GM18499 (cell line): ENCODE results near the gene PDIA2.

Experiments
- ATAC-seq: cut with Tn5 transposase; IDR thresholded peaks from one replicate; pipeline ENCODE4 v1.9.1; 2021; ENCODE audit warnings: moderate number of reproducible peaks; ENCODE audit not compliant: insufficient read depth, unreplicated experiment

PDIA2 gene

DNA sequence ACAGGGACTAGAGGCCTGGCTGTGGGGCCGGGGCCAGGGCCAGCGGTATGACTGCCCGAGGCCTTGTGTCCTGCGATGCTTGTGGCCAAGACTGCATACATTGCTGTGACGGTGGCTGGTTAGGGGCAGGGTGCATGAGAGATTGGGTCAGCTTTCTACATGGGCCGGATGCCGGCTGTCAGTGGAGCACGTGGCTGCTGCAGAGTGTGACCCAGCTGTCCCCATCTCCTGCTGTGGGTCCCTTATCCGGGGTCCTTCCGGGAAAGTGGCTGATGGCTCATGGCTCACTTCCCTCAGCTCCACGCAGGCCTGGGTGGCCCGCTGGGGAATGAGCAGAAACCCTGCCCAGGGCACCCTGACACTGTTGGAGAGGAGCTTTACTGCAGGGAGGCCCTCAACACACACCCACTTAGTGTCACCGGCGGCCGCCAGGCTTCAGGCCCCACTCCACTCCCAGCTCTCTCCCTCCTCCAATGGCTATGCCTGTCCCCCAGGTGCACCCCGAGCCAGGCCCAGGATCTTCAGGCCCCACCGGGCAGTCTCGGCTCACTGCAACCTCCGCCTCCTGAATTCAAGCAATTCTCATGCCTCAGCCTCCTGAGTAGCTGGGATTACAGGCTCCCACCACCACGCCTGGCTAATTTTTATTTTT is 6.4 kb upstream of the PDIA2 start:
- ATAC-seq = no peak

DNA sequence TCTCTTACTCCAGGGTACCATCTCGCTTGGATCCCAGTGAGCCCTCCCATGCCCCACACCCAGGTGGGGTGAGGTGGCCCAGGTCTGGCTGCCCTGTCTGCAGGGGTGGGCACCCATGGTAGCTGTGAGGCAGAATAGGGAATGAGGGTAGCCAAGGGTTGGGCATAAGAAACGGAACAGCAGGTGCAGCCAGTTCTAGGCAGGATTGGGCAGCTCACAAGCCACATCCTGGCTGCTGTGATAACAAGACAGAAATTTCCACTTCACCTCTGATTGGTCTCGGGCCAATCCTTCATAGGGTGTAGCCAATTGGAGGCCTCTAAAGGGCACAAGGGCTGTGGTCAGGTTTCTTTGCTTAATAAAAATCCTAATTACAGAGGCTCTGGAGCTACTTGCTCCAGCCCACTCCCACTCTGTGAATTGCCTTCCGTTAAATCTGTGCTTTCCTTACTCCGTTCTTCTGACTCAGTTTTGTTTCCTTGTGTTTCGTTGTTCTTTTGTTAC is 4.0 kb upstream of the PDIA2 start:
- no peak for ATAC-seq

DNA sequence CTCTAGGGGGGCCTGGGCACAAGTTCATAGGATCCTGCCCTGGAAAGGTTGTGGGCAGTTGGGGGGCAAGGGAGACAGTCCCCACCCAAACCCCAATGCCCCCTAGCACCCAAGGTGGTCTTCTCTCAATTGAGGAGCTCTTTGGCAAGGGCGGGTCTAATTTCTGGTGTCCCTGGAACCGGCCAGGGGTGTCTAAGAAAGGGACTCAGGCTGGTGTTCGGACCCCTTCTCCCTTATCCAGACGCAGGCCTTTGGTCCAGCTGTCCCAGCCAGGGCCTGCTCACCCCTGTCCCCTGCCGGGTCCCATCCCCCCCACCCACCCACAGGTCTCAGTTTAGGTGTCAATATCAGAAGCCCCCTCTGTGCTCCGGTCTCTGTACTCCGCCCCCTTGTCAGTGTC is 3.4 kb upstream of the PDIA2 start:
- no peak for ATAC-seq

DNA sequence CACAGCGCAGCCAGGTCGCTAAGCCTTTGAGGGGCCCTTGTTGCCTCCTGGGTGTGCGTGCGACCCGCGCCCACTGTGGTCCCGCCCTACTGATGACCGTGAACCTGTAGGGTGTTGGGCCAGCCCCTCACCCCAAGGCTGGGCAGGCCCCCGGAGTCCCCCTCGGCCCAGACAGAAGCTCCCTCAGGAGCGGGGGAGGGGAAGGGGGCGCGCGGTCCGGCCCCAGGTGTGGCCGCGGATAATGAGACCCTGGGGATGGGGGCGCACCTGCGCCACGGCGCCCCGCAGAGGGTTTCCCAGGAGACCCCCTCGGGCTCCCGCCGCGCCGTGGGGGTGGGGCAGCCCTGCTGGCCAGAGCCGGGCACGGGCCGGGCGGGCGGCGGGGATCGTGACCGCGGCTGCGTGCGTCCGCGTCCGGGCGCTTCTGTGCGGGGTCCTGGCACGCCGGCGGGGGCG is 2.9 kb upstream of the PDIA2 start:
- no peak for ATAC-seq

DNA sequence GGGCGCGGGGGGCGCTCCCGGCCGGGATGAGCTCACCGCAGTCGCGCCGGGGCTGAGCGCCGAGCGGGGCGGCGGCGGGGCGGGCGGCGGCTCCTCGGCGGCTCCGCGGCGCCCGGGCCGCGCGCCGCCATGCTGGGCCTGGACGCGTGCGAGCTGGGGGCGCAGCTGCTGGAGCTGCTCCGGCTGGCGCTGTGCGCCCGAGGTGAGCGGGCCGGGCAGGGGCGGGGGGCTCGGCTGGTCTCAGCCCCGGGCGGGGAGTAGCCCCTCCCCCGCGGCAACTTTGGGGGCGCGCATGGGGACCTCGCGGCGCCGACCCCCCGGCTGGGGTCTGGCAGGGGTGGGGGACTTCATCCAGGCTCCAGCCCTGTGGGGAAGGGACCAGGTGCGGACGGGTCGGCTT is 2.4 kb upstream of the PDIA2 start, which contains the start of gene ARHGDIG:
ARHGDIG (plus strand) TSS at position 40 of the 400 bp plus-strand sequence; CDS start at position 130, 90 bp downstream.
- no peak for ATAC-seq

DNA sequence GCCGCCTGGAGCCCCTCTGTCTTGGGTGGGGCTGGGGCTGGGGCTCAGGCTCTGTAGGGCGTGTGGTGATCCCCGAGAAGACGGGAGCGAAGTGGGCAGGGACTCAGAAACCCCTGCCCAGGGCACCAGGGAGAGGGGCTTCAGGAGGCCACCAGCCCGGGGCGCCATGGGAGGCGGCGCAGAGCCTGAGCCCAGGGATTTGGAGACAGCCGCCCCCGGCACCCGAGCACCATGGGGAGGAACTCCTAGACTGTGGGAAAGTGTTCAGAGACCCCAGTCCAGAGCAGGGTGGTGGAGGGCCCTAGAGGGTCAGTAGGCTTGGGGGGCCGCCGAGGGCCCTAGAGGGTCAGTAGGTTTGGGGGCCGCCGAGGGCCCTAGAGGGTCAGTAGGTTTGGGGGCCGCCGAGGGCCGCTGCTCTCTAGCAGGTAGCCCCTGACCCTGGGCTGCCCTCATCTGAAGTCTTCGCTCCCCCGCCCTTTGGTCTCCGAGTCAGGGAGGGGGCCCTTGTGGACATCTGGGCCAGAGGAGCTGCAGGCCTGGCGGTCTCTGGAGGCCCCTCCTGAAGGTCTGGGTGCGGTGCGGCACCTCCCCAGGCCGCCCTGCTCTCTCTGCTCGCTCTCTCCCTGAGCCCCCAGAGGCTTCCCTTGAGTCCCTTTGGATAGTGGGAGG is 1.8 kb upstream of the PDIA2 start:
- ATAC-seq = no peak

DNA sequence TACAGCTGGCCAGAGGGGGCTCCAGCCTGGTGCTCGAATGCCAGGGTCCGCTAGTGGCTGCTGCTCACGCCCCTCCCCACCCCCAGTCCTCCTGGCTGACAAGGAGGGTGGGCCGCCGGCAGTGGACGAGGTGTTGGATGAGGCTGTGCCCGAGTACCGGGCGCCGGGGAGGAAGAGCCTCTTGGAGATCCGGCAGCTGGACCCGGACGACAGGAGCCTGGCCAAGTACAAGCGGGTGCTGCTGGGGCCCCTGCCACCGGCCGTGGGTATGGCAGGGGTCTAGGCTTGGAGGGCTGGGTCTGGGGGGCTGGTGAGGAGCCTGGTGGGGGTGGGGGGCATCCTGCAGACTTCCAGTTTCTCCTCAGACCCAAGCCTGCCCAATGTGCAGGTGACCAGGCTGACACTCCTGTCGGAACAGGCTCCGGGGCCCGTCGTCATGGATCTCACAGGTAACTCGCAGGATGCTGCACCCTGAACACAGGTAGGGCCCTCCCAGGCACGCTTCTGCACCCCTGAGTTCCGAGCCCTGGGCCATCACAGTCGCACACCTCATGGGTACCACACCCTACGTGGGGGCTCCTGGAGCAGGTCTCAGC is 1.2 kb upstream of the PDIA2 start:
- no peak for ATAC-seq

DNA sequence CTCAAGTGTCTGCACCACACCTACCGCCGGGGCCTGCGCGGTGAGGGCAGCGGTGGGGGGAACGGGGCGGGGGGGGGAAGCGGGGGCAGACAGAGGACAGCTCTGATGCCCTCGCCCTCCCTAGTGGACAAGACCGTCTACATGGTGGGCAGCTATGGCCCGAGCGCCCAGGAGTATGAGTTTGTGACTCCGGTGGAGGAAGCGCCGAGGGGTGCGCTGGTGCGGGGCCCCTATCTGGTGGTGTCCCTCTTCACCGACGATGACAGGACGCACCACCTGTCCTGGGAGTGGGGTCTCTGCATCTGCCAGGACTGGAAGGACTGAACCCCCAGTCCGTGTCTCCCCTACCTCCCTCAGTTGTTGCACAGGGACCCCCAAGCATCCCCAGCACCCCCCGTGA is 473 bp upstream of the PDIA2 start:
- no peak for ATAC-seq

DNA sequence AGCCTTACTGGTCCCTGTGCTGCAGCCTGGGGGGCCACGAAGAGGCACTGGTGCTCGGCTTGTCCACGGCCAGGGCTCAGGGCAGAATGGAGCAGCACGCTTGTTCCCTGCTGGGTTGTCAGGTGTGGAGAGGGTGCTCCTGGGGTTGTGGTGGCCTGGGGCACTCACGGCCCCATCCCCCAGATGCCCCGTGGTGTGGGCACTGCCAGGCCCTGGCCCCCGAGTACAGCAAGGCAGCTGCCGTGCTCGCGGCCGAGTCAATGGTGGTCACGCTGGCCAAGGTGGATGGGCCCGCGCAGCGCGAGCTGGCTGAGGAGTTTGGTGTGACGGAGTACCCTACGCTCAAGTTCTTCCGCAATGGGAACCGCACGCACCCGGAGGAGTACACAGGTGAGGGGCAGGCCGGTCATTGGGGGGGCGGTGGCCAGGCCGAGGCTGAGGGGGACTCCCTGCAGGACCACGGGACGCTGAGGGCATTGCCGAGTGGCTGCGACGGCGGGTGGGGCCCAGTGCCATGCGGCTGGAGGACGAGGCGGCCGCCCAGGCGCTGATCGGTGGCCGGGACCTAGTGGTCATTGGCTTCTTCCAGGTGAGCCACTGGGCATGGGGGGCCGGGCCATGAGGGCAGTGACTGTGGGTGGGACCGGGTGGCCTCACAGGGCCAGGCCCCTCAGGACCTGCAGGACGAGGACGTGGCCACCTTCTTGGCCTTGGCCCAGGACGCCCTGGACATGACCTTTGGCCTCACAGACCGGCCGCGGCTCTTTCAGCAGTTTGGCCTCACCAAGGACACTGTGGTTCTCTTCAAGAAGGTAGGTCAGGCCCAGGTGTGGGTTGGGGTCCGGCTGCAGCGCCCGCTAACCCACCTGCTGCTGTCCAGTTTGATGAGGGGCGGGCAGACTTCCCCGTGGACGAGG is 1.5 kb downstream of the PDIA2 start:
- ATAC-seq = no peak

DNA sequence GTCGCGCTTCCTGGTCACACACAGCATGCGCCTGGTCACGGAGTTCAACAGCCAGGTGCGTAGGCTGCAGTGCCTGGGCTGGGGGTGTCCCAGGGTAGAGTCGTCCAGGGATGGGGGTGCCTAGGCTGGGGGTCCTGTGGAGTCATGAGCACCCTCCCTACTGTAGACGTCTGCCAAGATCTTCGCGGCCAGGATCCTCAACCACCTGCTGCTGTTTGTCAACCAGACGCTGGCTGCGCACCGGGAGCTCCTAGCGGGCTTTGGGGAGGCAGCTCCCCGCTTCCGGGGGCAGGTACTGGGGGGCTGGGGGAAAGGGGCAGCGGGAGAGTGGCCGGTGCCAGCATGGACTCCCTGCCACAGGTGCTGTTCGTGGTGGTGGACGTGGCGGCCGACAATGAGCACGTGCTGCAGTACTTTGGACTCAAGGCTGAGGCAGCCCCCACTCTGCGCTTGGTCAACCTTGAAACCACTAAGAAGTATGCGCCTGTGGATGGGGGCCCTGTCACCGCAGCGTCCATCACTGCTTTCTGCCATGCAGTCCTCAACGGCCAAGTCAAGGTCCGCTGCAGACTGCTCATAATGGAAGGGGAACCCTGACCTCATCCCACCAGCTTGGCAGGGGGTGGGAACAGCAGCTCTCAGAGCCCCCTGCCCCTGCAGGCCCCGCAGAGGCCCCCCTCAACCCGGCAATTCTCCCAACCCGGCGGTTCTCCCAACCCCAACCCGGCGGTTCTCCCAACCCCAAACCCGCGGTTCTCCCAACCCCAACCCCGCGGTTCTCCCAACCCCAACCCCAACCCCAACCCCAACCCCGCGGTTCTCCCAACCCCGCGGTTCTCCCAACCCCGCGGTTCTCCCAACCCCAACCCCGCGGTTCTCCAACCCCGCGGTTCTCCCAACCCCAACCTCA is 2.4 kb downstream of the PDIA2 start:
- no peak for ATAC-seq

DNA sequence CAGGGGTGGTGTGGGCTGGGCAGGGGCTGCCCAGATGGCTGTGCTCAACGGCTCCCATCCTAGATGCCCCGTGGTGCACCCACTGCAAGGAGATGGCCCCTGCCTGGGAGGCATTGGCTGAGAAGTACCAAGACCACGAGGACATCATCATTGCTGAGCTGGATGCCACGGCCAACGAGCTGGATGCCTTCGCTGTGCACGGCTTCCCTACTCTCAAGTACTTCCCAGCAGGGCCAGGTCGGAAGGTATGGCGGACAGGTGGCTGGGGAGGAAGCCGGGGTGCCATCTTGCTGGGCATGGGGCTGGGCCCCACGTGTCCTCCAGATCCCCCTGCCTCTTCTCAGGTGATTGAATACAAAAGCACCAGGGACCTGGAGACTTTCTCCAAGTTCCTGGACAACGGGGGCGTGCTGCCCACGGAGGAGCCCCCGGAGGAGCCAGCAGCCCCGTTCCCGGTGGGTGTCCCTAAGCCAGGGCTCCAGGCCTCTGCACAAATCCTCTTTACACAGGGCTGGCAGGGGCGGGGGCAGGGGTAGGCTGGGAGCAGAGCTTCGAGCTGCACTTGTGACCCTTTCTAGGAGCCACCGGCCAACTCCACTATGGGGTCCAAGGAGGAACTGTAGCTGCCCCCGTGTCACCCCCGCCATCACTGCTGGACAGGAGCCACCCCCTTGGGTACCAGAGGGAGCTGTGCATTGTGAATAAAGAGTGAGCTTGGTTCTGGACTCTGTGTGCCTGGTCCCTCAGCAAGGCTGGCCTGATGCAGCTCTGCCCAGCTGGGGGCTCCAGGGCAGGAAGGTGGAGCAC is 3.7 kb downstream of the PDIA2 start:
- ATAC-seq = no peak

DNA sequence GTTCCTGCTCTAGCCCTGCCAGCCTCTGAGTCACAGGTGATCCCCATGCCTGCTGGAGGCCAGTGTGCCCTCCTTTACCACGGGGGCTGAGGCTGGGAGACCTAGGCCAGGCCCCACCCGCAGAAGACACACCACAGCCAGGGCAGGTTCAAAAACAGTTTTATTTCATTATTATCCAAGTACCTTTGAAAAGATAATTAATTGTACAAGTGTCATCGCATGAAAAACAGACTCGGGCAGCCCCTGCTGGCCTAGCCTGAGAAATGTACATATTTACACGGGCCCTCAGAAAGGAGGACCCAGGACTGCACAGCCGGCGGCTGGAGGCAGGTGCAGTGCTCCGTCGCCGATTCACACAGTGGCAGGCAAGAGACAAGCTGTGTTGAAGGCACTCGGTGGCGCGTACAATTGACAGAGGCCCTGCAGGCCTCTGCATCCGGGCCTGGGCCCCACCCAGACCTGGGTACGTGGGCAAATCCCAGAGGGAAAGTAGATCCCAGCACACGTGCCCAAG is 4.4 kb downstream of the PDIA2 start:
- ATAC-seq = no peak

DNA sequence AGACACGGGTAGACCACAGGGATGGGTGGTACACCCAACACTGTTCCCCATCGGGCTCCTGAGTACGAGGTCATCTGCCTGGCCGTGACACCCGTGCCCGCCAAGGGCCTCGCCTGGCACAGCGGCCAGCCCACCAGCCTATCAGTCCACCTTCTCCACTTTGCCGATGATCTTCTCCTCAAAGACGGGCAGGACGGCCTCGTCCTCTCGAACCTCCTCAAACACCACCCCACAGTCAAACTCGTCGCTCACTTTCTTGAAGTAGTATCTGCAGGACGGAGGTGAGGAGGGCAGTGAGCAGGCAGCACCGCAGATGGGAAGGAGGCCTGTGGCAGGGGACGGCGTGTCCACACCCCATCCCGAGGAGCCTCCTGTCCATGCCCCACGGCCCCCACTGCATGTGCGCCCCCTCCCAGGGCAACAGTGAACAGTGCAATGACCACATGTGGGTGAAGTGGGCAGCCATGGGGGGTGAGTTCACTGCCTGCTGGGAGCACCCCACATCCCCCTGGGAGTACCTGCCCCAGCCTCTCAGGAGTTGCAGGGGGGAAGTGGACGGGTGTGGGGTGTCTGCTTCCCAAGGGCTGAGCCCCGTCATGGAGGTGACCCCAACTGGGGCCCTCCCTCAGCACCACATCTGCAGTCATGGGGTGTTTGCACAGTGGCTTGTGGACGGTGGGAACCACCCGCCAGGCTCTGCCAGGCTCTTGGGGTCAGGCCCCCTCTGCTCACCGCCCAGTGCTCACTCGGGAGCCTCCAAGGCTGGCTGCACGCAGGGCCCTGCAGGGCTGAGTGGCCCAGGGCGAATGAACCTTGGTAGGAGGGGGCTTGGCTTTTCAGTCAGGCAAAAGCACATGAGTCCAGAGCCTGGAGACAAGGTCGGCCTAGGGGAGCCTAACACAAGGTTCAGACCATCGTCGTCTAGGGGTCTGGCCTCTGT is 5.3 kb downstream of the PDIA2 start:
- no peak for ATAC-seq

DNA sequence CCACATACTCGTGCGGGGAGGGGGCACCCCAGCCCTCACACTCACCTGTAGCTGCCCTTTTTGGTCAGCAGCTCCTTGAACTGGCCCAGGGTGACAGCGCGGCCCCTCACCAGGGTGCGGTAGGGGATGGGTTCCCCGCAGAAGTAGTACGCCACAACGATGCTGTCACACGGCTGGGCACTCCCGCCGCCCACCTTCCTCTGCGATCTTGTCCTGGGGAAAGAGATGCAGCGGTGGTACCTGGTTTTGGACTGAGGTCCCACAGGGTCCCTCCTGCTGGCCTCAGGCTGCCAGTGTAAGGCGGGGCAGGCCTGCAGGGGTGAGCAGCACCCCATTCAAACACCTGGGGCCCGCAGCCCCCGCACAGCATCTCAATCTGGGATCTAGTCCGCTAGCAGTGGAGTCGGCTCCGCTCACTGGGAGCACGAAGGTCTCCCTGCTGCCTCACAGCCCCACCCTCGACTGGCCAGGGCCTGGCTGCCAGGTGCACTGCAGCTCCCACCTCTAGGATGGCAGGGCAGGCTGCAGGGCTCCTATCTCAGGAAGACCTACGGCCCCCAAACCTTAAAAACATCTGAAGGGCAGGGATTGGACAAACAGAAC is 6.5 kb downstream of the PDIA2 start:
- no peak for ATAC-seq

DNA sequence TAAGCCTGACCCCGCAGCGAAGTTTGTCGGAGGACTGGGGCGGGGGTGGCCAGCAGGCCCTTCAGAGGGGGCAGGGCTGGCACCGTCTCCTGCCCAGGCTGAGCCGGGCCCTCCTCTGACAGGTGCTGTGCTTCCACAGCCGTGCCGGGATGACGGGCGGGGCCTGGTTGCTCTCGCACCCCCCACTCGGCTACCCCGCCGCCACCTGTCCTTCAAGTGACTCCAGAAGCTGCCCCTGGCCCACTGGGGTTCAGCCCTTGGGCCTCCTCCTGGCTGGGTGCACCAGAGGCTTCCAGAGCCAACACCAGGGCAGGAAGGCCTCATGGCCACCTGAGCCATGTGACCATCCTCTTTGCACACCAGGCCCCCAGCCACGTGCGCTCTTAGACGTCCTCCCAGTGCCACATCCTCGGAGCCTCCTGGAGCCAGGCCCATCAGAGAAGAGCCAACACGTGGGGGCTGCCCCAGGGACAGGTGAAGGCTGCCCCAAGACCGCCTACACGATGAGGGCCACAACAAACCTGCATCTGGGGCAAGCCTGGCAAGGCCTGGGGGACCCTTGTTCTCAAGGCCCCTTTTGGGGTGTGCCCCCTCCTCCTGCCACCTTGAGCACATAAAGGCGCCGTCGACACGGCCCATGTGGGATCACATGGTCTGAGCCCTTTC is 7.2 kb downstream of the PDIA2 start:
- ATAC-seq = no peak

DNA sequence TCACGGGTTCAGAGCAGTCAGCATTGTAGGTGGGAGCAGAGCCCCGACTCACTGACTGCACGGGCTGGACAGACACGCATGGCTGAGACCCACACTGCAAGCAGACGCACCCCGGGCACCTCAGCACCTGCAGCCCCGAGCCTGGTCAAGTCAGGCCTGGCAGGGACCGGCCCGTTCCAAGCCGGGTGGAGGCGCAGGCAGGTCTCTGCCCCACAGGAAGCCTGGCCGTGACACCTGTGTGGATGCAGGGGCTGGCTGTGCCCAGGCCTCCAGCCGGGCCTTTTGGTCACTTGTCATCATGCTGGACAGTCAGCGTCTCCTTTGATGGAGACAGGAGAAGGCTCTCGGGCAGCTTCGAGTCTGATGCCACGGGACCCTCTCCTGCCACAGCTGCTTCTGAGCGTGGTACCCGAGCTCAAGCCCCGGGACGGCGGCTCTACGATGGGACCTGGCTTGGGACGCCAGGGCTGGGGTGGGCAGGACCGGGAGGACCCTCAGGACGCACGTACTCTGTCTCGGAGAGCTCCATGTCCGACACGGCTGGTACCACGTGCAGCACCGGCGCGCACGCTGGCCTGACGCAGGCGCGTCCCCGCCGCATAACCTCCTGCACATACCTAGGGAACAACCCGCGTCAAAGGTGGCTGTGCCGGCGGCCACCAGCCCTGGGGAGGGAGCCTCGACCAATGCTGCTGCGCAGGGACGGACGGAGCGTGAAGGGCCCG is 7.9 kb downstream of the PDIA2 start:
- ATAC-seq = no peak
